ENCODE results near the gene CAMSAP3. TPM values are rescaled to one million over a fixed set of nuclear protein-coding genes. Genes with fewer than 3 reads are reported as not detected.

The CAMSAP3 gene
- total RNA-seq, 4 donors from 2014 or later: 0.11 to 0.42 (median 0.18) TPM

- Histone ChIP-seq H3K27me3 (no peaks in the 10 kb centered on the region), H3K27ac (replicated peaks in 1 of 4) (no peak overlapping the region), H3K9me3 (no peaks in the 10 kb centered on the region), H3K4me3 (no peak overlapping the region), H3K4me1 (peaks cover 0 to 10% (median 3%) of the 10 kb centered on the region in 4 donors), H3K36me3 (peaks cover 52 to 80% (median 69%) of the 10 kb centered on the region in 4 donors)
- no peak for DNase-seq (ENCODE audit: extremely low spot score)
- WGBS: 92% methylated on average over 31 of the region's 48 CpGs
- no peak for TF ChIP-seq EP300 (IDR thresholded peaks at IDR 0.05)
- TF ChIP-seq POLR2AphosphoS5 (IDR thresholded peaks at IDR 0.05): no peak
- no peak for TF ChIP-seq POLR2A (IDR thresholded peaks at IDR 0.05; ENCODE audit: low read depth)
- TF ChIP-seq CTCF (IDR thresholded peaks at IDR 0.05): no peak
- intact Hi-C loops (cut with DNase I): no loop called here
These were observed 24.2 kb downstream of the CAMSAP3 start for GRCh38 chr19:7619671-7620441.

GRCh38 chr19:7620442-7621412 is 25.1 kb downstream of the CAMSAP3 start:
- TF ChIP-seq POLR2A (IDR thresholded peaks at IDR 0.05; ENCODE audit: low read depth): no peak
- no peak for TF ChIP-seq POLR2AphosphoS5 (IDR thresholded peaks at IDR 0.05)
- TF ChIP-seq CTCF (IDR thresholded peaks at IDR 0.05): no peak
- no peak for TF ChIP-seq EP300 (IDR thresholded peaks at IDR 0.05)
- Histone ChIP-seq H3K4me1 (peaks cover 0 to 10% (median 3%) of the 10 kb centered on the region in 4 donors), H3K4me3 (no peak overlapping the region), H3K27ac (replicated peaks in 1 of 4) (no peak overlapping the region), H3K27me3 (no peaks in the 10 kb centered on the region), H3K9me3 (no peaks in the 10 kb centered on the region), H3K36me3 (peaks cover 55 to 88% (median 78%) of the 10 kb centered on the region in 4 donors)
- DNase-seq (ENCODE audit: extremely low spot score): no peak
- WGBS: 86% methylated on average over 14 of the region's 57 CpGs
- intact Hi-C loops (cut with DNase I): no loop called here

GRCh38 chr19:7622933-7623685 is 27.4 kb downstream of the CAMSAP3 start:
- WGBS: 87% methylated on average over 15 of the region's 16 CpGs
- no peak for TF ChIP-seq POLR2A (IDR thresholded peaks at IDR 0.05; ENCODE audit: low read depth)
- no peak for TF ChIP-seq POLR2AphosphoS5 (IDR thresholded peaks at IDR 0.05)
- TF ChIP-seq EP300 (IDR thresholded peaks at IDR 0.05): no peak
- TF ChIP-seq CTCF (IDR thresholded peaks at IDR 0.05): no peak
- Histone ChIP-seq H3K4me1 (peaks cover 9 to 25% (median 15%) of the 10 kb centered on the region in 4 donors), H3K27me3 (no peaks in the 10 kb centered on the region), H3K4me3 (no peak overlapping the region), H3K9me3 (no peaks in the 10 kb centered on the region), H3K36me3 (peaks cover 58 to 98% (median 88%) of the 10 kb centered on the region in 4 donors), H3K27ac (replicated peaks in 1 of 4) (no peak overlapping the region)
- intact Hi-C loops (cut with DNase I): no loop called here
- DNase-seq (ENCODE audit: extremely low spot score): no peak

- intact Hi-C loops (cut with DNase I): no loop called here
- 90% methylated on average over 21 of the region's 39 CpGs for WGBS
- H3K36me3 ChIP-seq: peaks cover 58 to 89% (median 82%) of the 10 kb centered on the region in 4 donors
These were observed 28.3 kb downstream of the CAMSAP3 start for GRCh38 chr19:7623725-7624603.

More at GRCh38 chr19:7623725-7624603, 28.3 kb downstream of the CAMSAP3 start:
- TF ChIP-seq EP300 (IDR thresholded peaks at IDR 0.05): no peak
- no peak for TF ChIP-seq POLR2A (IDR thresholded peaks at IDR 0.05; ENCODE audit: low read depth)
- no peak overlapping the region for H3K27ac ChIP-seq (replicated peaks in 1 of 4)
- no peaks in the 10 kb centered on the region for H3K27me3 ChIP-seq
- no peak for DNase-seq (ENCODE audit: extremely low spot score)
- H3K4me3 ChIP-seq: no peak overlapping the region
- no peaks in the 10 kb centered on the region for H3K9me3 ChIP-seq
- peaks cover 18 to 27% (median 22%) of the 10 kb centered on the region in 4 donors for H3K4me1 ChIP-seq

Data from esophagus muscularis mucosa (tissue), 4 donors.